CD4-positive, alpha-beta T cell treated with Interleukin-15 for 4 hours (primary cell): ENCODE measurements around the gene IGFN1.
"Not testable (repeated sequence)": the region's sequence is repeated elsewhere in the genome, so short reads cannot be mapped to it uniquely, and the experiment has no call there.

Experiments
- DNase-seq: peaks from one replicate; pipeline ENCODE4 v3.0.0-alpha.2; 2020; ENCODE audit warnings: low spot score

IGFN1 gene

GRCh38 chr1:201190624-201191051, at the start of gene IGFN1:
IGFN1 (plus strand) TSS chr1:201190824; CDS start chr1:201193294, 2,470 bp downstream.
- no peak for DNase-seq

GRCh38 chr1:201140941-201141260, 49.7 kb upstream of the IGFN1 start:
- DNase-seq, result no peak

DNA sequence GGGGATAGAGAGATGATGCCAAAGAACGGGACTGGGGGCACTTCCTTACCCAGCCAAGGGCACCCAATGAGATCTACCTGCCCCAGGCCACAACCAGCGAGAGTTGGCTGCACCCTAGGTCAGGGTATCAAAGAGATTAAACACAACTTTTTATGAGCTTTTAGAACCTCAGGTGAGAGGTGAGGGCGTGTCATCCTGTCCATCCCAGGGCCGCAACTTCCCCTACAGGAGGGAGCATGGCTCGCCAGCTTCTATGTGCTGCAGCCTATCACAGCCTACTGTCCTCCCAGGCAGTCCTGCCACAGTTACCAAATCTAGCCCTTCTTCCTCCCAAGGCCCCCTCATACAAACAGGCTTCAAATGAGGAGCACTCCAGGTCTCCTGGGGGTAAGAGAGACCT, 49.2 kb upstream of the IGFN1 start:
- DNase-seq, result no peak

- no peak for DNase-seq
Measured at GRCh38 chr1:201142011-201142848, 48.4 kb upstream of the IGFN1 start.

- no peak for DNase-seq
Measured at GRCh38 chr1:201142849-201143725, 47.5 kb upstream of the IGFN1 start.

DNA sequence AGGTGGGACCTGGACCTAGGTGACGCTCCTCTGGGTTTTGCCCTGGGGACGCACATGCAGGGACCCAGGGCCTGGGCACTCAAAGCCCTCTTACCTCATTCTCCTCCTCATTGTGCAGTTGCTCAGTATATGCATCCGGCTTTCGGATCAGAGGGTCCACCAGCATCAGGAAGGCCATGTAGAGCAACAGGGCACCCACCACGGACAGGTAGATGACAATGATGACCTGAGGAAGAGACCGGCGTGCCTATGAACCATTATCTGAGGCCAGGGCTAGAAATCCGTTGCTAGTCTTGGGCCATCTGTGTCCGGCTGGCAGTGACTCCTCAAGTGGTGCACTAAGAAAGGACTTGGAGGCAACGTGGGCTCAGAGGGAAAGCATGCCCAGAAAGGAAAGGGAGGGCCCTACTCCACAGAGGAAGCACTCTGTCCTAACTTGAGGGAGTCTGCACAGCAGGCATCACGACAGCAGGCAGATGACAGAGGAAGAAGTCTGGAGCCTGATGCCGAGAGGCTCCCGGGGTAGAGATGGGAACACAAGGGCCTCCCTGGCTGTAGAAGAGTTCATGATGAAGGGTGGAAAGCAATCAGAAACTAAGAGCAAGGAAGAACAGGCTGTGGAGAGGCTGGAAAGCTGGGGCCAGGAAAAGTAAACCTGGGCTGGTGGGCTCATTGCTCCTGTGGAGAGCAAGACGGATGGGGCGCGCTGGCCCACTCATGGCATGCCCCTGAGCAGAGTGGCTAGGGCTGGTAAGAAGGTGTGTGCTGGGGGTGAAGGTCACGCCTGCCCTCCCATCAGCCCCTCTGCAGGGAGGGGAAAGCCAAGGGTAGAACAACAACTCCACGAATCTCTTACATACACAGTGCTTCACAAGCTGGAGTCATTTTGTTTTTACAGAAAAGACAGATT, 46.6 kb upstream of the IGFN1 start:
- DNase-seq, result no peak

DNA sequence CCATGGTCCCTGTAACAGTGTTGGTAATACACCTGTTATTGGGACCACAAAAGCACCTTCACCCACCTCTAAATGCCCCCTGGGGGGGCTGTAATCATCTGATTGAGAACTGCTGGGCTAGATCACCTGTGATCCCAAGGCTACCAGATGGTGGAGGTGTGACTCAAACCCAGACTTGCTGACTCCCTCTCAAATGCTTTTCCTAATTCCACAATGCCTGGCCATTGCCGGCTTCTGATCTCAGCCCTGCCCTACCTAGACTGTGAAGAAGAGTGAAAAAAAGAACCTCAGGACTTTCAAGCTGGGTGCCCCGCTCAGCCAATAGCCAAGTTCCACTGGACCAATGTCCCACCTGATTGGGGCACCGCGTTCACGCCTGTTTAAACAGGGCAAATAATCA, 45.9 kb upstream of the IGFN1 start:
- no peak for DNase-seq

DNA sequence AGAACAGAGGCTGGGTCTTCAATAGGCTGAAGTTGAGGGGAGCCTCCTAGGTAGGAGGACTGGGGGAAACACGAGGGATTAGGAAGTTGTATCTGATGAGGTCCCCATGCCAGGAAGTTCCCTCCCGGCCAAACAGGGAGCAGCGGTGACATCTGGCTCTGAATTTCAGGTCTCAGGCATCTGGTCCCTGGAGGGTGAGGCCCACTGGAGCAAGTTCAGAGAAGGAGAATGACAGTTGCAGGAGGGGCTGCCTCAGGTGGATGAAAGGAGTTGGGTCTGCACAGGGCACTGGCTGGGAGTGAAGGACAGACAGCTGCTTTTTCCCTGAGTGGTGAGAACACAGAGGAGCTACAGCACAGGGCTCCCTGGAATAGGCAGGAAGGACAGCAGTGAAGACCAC, 45.5 kb upstream of the IGFN1 start:
- DNase-seq, result no peak

- DNase-seq, result no peak
Measured at GRCh38 chr1:201145816-201146215, 44.8 kb upstream of the IGFN1 start.

GRCh38 chr1:201146626-201147390, 43.8 kb upstream of the IGFN1 start:
- DNase-seq, result no peak

DNA sequence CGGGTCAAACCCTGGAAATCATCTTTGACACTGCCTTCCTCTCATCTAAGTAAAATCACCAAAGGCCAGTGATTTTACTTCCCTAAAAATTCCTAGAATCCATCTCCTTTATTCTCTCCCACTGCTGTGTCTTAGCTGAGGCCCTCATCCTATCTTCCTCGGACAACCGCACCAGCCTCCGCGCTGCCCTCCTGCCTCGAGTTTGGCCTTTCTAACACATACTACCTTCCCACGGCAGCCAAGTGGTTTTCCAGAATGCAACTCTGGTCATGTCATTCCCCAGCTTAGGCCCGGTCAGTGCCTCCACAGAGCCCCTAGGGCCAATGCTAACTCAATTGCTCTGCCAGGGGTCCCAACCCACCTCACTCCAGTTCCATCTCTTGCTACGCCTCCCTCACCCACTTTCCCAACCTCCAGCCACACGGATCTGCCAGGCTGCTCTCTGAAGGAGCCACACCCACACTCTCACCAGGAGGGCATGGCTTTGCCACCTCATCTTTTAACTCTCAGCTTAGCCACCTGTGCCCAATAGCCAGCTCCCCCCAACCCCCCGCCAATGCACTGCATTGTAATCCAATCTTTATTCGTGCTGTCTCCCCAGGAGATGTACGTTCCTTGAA, 43.1 kb upstream of the IGFN1 start:
- no peak for DNase-seq

GRCh38 chr1:201149400-201149799, 41.2 kb upstream of the IGFN1 start:
- DNase-seq, result peak; percentile 8

DNA sequence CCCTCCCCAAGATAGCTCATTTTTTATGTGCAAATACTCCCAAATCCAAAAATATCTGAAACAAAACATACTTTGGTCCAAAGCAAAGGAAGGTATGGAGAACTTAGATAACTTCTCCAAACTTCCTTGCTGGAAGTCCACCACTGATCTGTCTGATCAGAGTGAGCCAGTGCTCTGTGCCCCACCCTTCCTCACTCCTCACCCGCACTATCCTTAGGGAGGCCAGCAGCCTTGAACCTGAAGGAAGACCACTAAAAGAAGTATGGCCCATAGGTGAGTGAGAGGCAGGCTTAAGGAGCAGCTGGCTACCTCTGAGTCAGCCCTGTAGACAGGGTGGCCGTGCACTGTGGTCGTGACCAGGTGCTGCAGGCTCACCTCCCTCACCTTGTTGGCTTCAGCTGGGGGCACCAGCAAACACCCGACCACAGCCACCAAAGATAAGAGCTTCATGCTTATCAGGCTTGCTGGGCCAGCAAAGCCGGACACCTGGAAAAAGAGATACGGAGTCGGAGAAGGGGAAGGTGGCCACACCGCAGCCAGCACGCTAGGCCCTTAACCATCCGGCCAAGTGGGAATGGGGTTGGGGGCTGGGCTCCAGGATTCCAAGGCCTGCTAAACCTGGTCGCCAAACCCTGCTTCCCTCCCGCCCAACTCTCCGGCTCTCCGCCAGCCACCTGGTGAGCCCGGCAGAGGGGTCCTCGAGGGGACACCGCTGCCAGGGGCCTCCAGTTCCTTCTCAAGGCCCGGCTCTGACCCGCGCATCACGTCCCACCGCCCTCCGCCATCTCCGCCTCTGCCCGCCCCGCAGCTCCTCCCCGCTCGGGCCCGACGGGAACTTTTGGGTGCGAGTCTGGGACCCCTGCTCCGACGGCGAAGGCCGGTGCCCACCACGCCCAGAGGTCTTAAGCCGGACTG, 36.9 kb upstream of the IGFN1 start:
- DNase-seq, result no peak

GRCh38 chr1:201154389-201155165, 36.0 kb upstream of the IGFN1 start, which contains the start of gene TMEM9:
TMEM9 (minus strand) TSS chr1:201154474; CDS start chr1:201153923, 551 bp downstream.
- peak; percentile 98 for DNase-seq

GRCh38 chr1:201155354-201155753, 35.3 kb upstream of the IGFN1 start:
- DNase-seq, result no peak

DNA sequence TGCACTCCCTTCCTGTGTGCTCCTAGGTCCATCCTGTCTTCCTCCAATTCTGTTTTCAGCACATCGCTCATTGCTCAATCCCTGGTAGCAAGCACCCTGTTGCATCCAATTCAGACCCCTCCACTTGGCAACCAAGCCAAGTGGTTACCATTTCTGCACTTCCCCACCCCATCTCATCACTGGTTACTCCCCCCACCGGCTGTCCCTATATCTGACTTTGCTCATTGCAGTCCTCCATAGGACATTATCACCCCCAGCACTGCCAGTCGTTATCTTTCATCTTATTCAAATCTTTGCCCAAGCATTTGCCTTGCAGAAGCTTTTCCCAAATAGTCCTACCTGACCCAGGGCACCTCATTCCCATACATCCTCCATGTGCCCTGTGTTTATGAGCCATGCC, 34.3 kb upstream of the IGFN1 start:
- no peak for DNase-seq

GRCh38 chr1:201156819-201157218, 33.8 kb upstream of the IGFN1 start:
- DNase-seq, result no peak

- no peak for DNase-seq
Measured at GRCh38 chr1:201157949-201158348, 32.7 kb upstream of the IGFN1 start.

GRCh38 chr1:201163036-201163435, 27.6 kb upstream of the IGFN1 start:
- DNase-seq, result not testable (repeated sequence)
